Peyer's patch (tissue), 4 donors: Measurements from ENCODE around the gene GTF3C2.

Experiments used
- CTCF ChIP-seq, 6 experiments: fragments of 450-650 bp in 4 of 6; fragments of 200-600 bp in 2 of 6; sonication (generic) in 1 of 6; IDR thresholded peaks; one replicate each; pipeline ENCODE4 v1.5.1; 2017 to 2019; ENCODE audit warnings: antibody characterized with exemption in 6 of 6, mild to moderate bottlenecking in 3 of 6, moderate library complexity in 1 of 6
- POLR2A ChIP-seq, 2 donors: fragments of 450-650 bp; IDR thresholded peaks; one replicate each; pipeline ENCODE4 v1.5.1; 2017; ENCODE audit warnings: antibody characterized with exemption in 2 of 2, mild to moderate bottlenecking in 2 of 2, moderate library complexity in 2 of 2

GRCh38 chr2:27363933-27364332, 7.4 kb upstream of the GTF3C2 start:
- TF ChIP-seq CTCF (IDR thresholded peaks at IDR 0.05) (no peak), POLR2A (IDR thresholded peaks at IDR 0.05) (no peak)
